Measurements from ENCODE around the gene VPS41.

GRCh38 chr7:38674513-38674912, 234.5 kb downstream of the VPS41 start:
- no peak for TF ChIP-seq CTCF (IDR thresholded peaks at IDR 0.05)
- no peak for TF ChIP-seq POLR2A (IDR thresholded peaks at IDR 0.05)
